SK-N-SH treated with all-trans-retinoic acid at 6 μM for 48 hours (cell line): ENCODE measurements around the gene MUC20.

Source experiments
- RARB ChIP-seq: fragments of 250-450 bp; sonication (Bioruptor Pico); IDR thresholded peaks from 2 replicates; pipeline ENCODE4 v1.8.0; 2021; ENCODE audit warnings: mild to moderate bottlenecking, moderate library complexity
- ZFP3 ChIP-seq: fragments of 250-450 bp; sonication (Bioruptor Pico); IDR thresholded peaks from 2 replicates; pipeline ENCODE4 v1.5.0; 2020; ENCODE audit warnings: mild to moderate bottlenecking, moderate library complexity

GRCh38 chr3:195748661-195749060, 27.9 kb downstream of the MUC20 start:
- no peak for TF ChIP-seq ZFP3 (CRISPR knock-in tag)
- no peak for TF ChIP-seq RARB (CRISPR knock-in tag)
